NOMO-1 (cell line): ENCODE measurements around the gene HDAC4.

Experiments used
- DNase-seq, 2 experiments: peaks; one replicate each; lab custom pipeline; 2025; ENCODE audit not compliant: unreplicated experiment in 2 of 2; lab: John Stamatoyannopoulos, UW

The HDAC4 gene

GRCh38 chr2:239385096-239386000 lies 15.5 kb downstream of the HDAC4 start:
- DNase-seq, result no peak

- DNase-seq, result no peak
Measured at GRCh38 chr2:239383759-239384156, 17.1 kb downstream of the HDAC4 start.

GRCh38 chr2:239383036-239383758 lies 17.6 kb downstream of the HDAC4 start:
- DNase-seq, result no peak

- no peak for DNase-seq
Measured at GRCh38 chr2:239382384-239382880, 18.4 kb downstream of the HDAC4 start.

- no peak for DNase-seq
Measured at GRCh38 chr2:239381709-239382134, 19.1 kb downstream of the HDAC4 start.

GRCh38 chr2:239380831-239381708 lies 19.8 kb downstream of the HDAC4 start:
- DNase-seq, result peak in 1 of 2 experiments; percentile 1

- DNase-seq, result no peak
Measured at GRCh38 chr2:239379641-239380170, 21.1 kb downstream of the HDAC4 start.

- DNase-seq, result peak in 1 of 2 experiments; percentile 15
Measured at GRCh38 chr2:239378918-239379640, 21.7 kb downstream of the HDAC4 start.

GRCh38 chr2:239378021-239378917 lies 22.6 kb downstream of the HDAC4 start:
- no peak for DNase-seq

- DNase-seq, result no peak
Measured at GRCh38 chr2:239377591-239377990, 23.2 kb downstream of the HDAC4 start.

GRCh38 chr2:239376942-239377531 lies 23.8 kb downstream of the HDAC4 start:
- DNase-seq, result no peak

GRCh38 chr2:239376351-239376750 lies 24.5 kb downstream of the HDAC4 start:
- DNase-seq, result no peak

- no peak for DNase-seq
Measured at GRCh38 chr2:239375278-239376061, 25.4 kb downstream of the HDAC4 start.

- DNase-seq, result no peak
Measured at GRCh38 chr2:239374896-239375277, 25.9 kb downstream of the HDAC4 start.

- no peak for DNase-seq
Measured at GRCh38 chr2:239372835-239373234, 28.0 kb downstream of the HDAC4 start.

GRCh38 chr2:239371726-239372686 lies 28.8 kb downstream of the HDAC4 start:
- no peak for DNase-seq
